ENCODE results near the gene MLYCD.

The MLYCD gene

DNA sequence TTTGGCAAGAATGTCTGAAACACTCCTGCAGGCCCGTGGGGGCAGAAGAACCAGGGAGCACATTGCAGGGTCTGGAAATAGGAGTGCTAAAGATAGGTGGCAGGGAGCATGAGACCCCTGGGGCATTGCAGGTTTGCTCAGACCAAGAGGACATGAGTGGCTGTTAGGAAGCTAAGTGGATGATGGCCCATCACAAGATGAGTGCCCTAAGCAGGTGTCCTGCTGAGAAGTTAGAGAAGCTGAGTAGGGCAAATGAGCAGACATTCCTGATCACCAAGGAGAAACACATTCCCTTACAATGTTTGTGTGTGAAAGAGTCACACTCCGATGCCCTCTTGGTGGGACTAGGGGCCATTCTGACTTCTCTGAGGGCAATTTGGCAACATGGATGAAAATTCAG, 9.9 kb downstream of the MLYCD start:
- Histone ChIP-seq H3K4me3 (ENCODE audit: low read depth, low read length) (no peak overlapping the region), H3K27me3 (no peaks in the 10 kb centered on the region), H3K4me1 (no peaks in the 10 kb centered on the region), H3K9me3 (no peaks in the 10 kb centered on the region), H3K36me3 (0 out of 2 replicates have a peak, but pooled peaks cover 2% of the 10 kb centered on the region)
- no peak for TF ChIP-seq CTCF (IDR thresholded peaks at IDR 0.05; ENCODE audit: low read depth, low read length)
- DNase-seq = no peak

- no peak overlapping the region for H3K4me3 ChIP-seq (ENCODE audit: low read depth, low read length)
- no peak for TF ChIP-seq CTCF (IDR thresholded peaks at IDR 0.05; ENCODE audit: low read depth, low read length)
- no peaks in the 10 kb centered on the region for H3K9me3 ChIP-seq
- H3K36me3 ChIP-seq = 0 out of 2 replicates have a peak, but pooled peaks cover 2% of the 10 kb centered on the region
- no peaks in the 10 kb centered on the region for H3K27me3 ChIP-seq
- no peaks in the 10 kb centered on the region for H3K4me1 ChIP-seq
- no peak for DNase-seq
These were observed 12.4 kb downstream of the MLYCD start for GRCh38 chr16:83911290-83911689.

GRCh38 chr16:83912519-83913244, 13.8 kb downstream of the MLYCD start:
- 0 out of 2 replicates have a peak, but pooled peaks cover 2% of the 10 kb centered on the region for H3K36me3 ChIP-seq
- no peak for TF ChIP-seq CTCF (IDR thresholded peaks at IDR 0.05; ENCODE audit: low read depth, low read length)

GRCh38 chr16:83913245-83913633, 14.3 kb downstream of the MLYCD start:
- no peak for DNase-seq
- H3K27me3 ChIP-seq = no peaks in the 10 kb centered on the region
- no peak overlapping the region for H3K4me3 ChIP-seq (ENCODE audit: low read depth, low read length)
- H3K9me3 ChIP-seq = no peaks in the 10 kb centered on the region
- H3K36me3 ChIP-seq = 0 out of 2 replicates have a peak, but pooled peaks cover 2% of the 10 kb centered on the region
- no peaks in the 10 kb centered on the region for H3K4me1 ChIP-seq
- TF ChIP-seq CTCF (IDR thresholded peaks at IDR 0.05; ENCODE audit: low read depth, low read length) = no peak

More at GRCh38 chr16:83912519-83913244, 13.8 kb downstream of the MLYCD start:
- Histone ChIP-seq H3K9me3 (no peaks in the 10 kb centered on the region), H3K4me3 (ENCODE audit: low read depth, low read length) (no peak overlapping the region), H3K4me1 (no peaks in the 10 kb centered on the region), H3K27me3 (no peaks in the 10 kb centered on the region)
- DNase-seq = no peak

GRCh38 chr16:83914091-83914710, 15.3 kb downstream of the MLYCD start:
- H3K36me3 ChIP-seq = 0 out of 2 replicates have a peak, but pooled peaks cover 2% of the 10 kb centered on the region
- H3K4me3 ChIP-seq (ENCODE audit: low read depth, low read length) = no peak overlapping the region
- DNase-seq = no peak
- H3K27me3 ChIP-seq = no peaks in the 10 kb centered on the region
- H3K4me1 ChIP-seq = no peaks in the 10 kb centered on the region
- no peak for TF ChIP-seq CTCF (IDR thresholded peaks at IDR 0.05; ENCODE audit: low read depth, low read length)
- H3K9me3 ChIP-seq = no peaks in the 10 kb centered on the region

DNA sequence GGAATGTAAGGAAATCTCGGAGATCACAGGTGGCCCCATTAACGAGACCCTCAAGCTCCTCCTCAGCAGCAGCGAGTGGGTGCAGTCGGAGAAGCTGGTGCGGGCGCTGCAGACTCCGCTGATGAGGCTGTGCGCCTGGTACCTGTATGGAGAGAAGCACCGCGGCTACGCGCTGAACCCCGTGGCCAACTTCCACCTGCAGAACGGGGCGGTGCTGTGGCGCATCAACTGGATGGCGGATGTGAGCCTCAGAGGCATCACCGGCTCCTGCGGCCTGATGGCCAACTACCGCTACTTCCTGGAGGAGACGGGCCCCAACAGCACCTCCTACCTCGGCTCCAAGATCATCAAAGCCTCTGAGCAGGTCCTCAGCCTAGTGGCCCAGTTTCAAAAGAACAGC, 16.2 kb downstream of the MLYCD start:
- H3K4me1 ChIP-seq = no peaks in the 10 kb centered on the region
- DNase-seq = no peak
- H3K36me3 ChIP-seq = 0 out of 2 replicates have a peak, but pooled peaks cover 2% of the 10 kb centered on the region
- no peak overlapping the region for H3K4me3 ChIP-seq (ENCODE audit: low read depth, low read length)
- no peaks in the 10 kb centered on the region for H3K27me3 ChIP-seq
- no peak for TF ChIP-seq CTCF (IDR thresholded peaks at IDR 0.05; ENCODE audit: low read depth, low read length)
- no peaks in the 10 kb centered on the region for H3K9me3 ChIP-seq
